UCSD-AML1 (cell line): Measurements from ENCODE around the gene UNC45A.

Experiments
- DNase-seq: peaks from one replicate; lab custom pipeline; 2025; ENCODE audit not compliant: unreplicated experiment; lab: John Stamatoyannopoulos, UW

The UNC45A gene

GRCh38 chr15:90941038-90941437 is 6.0 kb downstream of the UNC45A start:
- DNase-seq, result no peak

DNA sequence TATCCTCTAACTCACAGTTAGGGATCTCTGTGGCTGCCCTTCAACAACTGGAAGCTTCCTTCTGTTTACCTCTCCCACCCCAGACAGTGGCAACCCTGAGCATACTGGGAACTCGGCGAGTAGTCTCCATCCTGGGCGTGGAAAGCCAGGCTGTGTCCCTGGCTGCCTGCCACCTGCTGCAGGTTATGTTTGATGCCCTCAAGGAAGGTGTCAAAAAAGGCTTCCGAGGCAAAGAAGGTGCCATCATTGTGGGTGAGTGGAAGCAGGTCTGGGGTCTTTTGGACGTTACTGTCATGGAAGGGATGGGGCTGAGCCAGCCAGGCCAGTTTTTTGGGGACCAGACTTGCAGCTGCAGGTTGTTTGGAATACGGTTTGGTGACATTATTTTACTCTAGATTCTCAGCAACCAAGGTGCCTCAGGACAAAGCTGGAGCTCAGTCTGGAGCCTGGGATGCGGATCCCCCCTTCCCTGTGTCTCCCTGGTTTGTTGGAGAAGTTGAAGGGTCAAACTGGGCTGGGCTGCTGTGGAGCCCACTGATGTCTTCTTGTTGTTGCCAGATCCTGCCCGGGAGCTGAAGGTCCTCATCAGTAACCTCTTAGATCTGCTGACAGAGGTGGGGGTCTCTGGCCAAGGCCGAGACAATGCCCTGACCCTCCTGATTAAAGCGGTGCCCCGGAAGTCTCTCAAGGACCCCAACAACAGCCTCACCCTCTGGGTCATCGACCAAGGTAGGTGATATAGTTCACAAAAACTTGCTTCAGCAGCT is 7.5 kb downstream of the UNC45A start:
- DNase-seq, result no peak

DNA sequence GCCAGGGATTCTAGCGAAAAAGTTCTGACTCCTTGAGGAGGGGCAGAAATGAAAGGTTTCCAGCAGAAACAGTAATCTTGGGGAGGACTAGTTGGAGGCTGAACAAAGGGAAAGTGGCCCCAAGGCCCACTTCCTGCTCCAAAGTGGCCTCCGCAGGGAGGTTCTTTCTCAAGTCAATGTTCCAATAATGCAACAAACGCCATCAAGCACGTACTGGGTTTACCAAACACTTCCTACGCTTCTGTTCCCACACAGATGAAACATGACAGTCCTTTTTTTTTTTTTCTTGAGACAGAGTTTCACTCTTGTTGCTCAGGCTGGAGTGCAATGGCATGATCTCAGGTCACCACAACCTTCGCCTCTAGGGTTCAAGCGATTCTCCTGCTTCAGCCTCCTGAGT is 10.0 kb downstream of the UNC45A start:
- no peak for DNase-seq

GRCh38 chr15:90946538-90946937 is 11.5 kb downstream of the UNC45A start:
- no peak for DNase-seq

- DNase-seq, result no peak
Observed at GRCh38 chr15:90946941-90947576, 12.0 kb downstream of the UNC45A start.

DNA sequence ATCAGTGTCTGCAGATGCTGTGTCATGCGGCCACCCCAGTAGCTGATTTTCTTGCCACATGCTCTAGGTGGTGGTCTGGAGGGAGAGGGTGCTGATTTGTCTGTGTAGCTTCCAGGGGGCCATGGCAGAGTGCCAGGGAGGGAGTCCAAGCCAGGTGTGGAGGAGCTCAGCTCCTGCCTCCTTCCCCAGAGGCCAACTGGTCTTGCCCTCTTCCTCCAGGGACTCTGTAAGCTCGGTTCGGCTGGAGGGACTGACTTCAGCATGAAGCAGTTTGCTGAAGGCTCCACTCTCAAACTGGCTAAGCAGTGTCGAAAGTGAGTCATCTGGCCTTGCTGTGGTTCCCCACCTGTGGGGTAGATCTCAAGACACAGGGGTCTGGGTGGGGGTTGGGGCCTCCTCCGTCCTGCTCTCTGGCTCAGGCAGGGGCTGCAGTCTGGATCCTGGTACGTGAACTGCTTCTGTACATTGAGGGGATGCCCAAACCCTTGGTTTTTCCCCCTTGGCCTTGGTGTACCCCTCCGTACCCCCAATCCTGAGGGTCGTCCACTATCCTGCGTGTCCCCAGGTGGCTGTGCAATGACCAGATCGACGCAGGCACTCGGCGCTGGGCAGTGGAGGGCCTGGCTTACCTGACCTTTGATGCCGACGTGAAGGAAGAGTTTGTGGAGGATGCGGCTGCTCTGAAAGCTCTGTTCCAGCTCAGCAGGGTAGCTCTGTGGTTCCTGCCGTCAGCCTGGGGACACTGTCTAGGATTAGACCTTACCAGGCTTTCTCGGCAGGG is 12.7 kb downstream of the UNC45A start:
- DNase-seq, result no peak

DNA sequence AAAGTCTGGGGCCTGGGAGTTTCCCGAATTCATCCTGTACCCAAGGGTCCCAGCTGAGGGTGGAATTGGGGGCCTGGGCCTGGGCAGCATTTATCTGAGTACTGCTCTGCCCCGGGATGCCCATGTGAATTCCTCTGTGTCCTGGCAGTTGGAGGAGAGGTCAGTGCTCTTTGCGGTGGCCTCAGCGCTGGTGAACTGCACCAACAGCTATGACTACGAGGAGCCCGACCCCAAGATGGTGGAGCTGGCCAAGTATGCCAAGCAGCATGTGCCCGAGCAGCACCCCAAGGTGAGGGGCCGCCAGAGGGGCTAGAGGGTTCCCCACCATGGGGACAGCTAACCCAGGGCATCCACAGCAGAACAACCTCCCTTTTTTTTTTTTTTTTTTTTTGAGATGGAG is 13.4 kb downstream of the UNC45A start:
- no peak for DNase-seq

DNA sequence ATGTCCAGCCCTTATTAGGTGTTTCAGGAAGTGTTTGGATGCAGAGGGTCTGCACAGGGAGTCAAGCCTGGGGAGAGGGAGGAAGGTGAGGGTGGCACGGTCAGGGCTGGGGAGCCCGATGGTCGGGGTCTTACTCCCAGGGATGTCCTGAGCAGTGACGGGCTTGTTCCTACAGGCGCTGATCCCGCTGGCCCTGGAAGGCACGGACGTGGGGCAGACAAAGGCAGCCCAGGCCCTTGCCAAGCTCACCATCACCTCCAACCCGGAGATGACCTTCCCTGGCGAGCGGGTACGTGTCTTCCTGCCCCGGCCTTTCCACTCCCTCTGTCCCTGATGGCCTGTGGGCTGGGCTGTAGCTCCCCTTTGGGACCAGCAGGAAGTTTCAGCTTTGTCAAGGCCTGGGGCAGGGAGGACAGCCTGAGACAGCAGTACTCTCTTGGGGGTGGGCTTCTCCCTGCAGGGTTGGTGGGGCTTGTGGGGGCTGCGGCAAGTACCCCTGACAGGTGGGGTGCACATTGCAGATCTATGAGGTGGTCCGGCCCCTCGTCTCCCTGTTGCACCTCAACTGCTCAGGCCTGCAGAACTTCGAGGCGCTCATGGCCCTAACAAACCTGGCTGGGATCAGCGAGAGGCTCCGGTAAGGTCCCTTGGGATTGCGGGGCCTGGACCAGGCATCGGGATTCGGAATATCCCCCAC is 15.0 kb downstream of the UNC45A start:
- DNase-seq, result no peak

DNA sequence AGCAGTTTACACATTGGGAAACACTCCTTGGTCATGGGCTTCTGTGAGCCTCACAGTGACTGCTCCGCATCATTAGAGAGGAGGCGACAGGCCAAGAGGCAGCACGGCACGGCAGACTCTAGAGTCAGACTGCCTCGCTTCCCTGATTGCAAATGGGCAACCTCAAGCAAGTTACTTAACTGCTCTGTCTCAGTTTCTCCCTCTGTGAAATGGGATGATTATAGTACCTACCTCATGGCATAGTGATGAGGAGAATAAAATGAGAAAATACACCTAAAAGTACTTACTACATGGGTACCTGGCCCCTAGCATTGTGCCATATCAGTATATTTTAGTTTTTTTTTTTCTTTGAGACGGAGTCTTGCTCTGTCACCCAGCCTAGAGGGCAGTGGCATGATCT is 15.6 kb downstream of the UNC45A start:
- no peak for DNase-seq

- DNase-seq, result no peak
Observed at GRCh38 chr15:90952901-90953677, 18.0 kb downstream of the UNC45A start.

DNA sequence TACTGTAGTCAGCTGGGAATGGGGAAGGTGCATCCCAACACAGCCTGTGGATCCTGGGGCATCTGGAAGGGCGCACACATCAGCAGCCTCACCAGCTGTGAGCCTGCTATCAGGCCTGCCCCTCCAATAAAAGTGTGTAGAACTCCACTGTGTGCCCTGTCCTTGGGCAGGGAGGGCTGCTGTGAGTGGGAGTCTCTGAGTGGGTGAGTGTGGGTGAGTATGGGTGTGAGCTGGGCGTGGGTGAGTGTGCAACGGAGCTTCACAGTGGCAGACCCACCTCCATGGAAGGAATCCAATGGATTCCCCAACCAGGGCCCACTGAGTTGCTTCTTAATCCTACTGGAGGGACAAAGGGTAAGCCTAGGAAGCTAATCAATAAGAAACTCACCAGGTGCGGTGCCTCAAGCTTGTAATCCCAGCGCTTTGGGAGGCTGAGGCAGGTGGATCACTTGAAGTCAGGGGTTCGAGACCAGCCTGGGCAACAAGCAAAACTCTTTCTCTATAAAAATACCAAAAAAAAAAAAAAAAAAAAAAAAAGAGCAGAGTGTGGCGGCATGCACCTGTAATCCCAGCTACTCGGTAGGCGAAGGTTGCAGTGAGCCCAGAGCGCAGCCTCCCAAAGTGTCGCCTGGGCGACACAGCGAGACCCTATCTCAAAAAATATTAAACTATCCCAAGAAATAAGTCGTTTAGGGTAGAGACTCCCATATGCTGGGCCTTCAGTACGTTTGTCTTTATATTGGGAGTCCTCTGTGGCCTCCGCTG is 19.0 kb downstream of the UNC45A start:
- DNase-seq, result no peak

DNA sequence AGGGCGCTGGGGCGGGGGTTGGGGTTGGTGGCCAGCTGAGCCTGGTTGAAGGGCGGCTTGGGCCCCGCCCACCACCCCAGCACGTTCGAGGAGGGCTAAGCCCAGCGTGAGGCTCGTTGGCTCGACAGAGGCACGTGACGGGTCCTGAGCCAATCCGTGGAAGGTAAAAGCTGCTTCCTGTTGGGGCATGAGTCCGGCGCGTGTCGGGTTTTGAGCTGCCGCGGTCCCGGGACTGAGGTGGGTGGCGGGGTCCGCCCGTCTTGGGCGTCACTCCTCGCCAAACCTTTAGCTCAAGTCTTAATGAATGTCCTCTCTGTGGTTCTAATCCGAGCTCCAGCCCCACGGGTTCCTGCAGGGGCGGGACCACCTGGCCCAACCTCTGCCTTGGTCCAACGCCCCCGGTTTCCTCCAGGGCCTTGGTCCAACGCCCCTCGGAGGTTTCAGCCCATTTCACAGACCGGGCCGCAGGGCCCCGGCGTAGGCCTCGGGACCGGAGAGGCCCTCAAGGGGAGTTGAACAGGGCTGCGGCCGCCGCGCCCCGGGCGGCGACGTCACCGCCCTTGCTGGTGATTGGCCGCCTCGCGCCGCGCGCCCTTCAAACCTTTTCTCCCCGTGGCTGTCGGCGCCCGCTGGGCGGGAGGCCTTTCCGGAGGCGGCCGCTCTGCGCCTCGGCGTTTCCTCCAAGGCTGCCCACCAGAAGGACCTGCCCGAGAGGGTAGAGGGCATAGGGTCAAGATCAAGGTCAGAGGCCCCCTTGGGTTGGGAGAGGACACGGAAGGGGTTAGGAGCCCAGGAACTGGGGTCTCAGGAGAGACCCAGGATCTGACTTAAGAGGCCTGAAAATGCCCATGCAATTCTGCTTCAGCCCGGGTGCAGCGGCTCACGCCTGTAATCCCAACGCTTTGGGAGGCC is 19.9 kb downstream of the UNC45A start, which contains the start of gene RCCD1:
RCCD1 (plus strand) TSS at position 173 of the 912 bp plus-strand sequence. CDS start 1,851 bp downstream, outside the sequence.
- DNase-seq, result peak; percentile 91

GRCh38 chr15:90955624-90956273 is 20.7 kb downstream of the UNC45A start:
- DNase-seq, result no peak

- no peak for DNase-seq
Observed at GRCh38 chr15:90956274-90957030, 21.4 kb downstream of the UNC45A start.

- no peak for DNase-seq
Observed at GRCh38 chr15:90957031-90957790, 22.1 kb downstream of the UNC45A start.

- no peak for DNase-seq
Observed at GRCh38 chr15:90957791-90958190, 22.7 kb downstream of the UNC45A start.
